Measurements from ENCODE around the gene MRO.

GRCh38 chr18:50848991-50849390 is 29.2 kb upstream of the MRO start:
- TF ChIP-seq CTCF (IDR thresholded peaks at IDR 0.05; ENCODE audit: insufficient read depth, low read length): no peak
- TF ChIP-seq POLR2AphosphoS5 (IDR thresholded peaks at IDR 0.05; ENCODE audit: low read depth): no peak
- TF ChIP-seq REST (IDR thresholded peaks at IDR 0.05; ENCODE audit: insufficient replicate concordance, low read depth): no peak
- TF ChIP-seq GABPA (IDR thresholded peaks at IDR 0.05; ENCODE audit: low read depth): no peak
